PC-9 (cell line): Measurements from ENCODE around the gene OR6A2.

Experiments used
- EZH2 ChIP-seq: fragments of 200-600 bp; sonication (generic); IDR thresholded peaks from 2 replicates; pipeline ENCODE4 v1.8.0; 2017; ENCODE audit warnings: antibody characterized with exemption, low read depth
- TF ChIP-seq, protein P1 (sequence below): fragments of 200-600 bp; sonication (generic); conservative IDR thresholded peaks from 2 replicates; pipeline ENCODE4 v1.6.1; 2017; ENCODE audit warnings: mixed run types, antibody characterized with exemption, mild to moderate bottlenecking, moderate library complexity

- TF ChIP-seq, protein P1, sequence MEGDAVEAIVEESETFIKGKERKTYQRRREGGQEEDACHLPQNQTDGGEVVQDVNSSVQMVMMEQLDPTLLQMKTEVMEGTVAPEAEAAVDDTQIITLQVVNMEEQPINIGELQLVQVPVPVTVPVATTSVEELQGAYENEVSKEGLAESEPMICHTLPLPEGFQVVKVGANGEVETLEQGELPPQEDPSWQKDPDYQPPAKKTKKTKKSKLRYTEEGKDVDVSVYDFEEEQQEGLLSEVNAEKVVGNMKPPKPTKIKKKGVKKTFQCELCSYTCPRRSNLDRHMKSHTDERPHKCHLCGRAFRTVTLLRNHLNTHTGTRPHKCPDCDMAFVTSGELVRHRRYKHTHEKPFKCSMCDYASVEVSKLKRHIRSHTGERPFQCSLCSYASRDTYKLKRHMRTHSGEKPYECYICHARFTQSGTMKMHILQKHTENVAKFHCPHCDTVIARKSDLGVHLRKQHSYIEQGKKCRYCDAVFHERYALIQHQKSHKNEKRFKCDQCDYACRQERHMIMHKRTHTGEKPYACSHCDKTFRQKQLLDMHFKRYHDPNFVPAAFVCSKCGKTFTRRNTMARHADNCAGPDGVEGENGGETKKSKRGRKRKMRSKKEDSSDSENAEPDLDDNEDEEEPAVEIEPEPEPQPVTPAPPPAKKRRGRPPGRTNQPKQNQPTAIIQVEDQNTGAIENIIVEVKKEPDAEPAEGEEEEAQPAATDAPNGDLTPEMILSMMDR = no peak
- no peak for TF ChIP-seq EZH2
Observed at GRCh38 chr11:6824136-6824823, 24.8 kb upstream of the OR6A2 start.
